ENCODE measurements around the gene AMH. TPM values are rescaled to one million over a fixed set of nuclear protein-coding genes. Genes with fewer than 3 reads are reported as not detected.

AMH gene
- total and polyA plus RNA-seq, 2 experiments from 2014 or later, result 1.9 to 6.8 TPM

- Mint-ChIP-seq H3K4me1 (peaks cover 7% of the 10 kb centered on the region), H3K27ac (no peak overlapping the region), H3K4me3 (no peak overlapping the region), H3K36me3 (ENCODE audit: low read depth) (peaks cover 47% of the 10 kb centered on the region), H3K27me3 (ENCODE audit: insufficient read depth, low read depth, poor library complexity) (peaks cover 10% of the 10 kb centered on the region), H3K9me3 (no peaks in the 10 kb centered on the region)
- no peak for DNase-seq (ENCODE audit: low spot score)
- Histone ChIP-seq H3K4me2 (no peak overlapping the region), H3K79me2 (replicated peaks; ENCODE audit: insufficient read depth) (peaks cover 27% of the 10 kb centered on the region), H3K27ac (ENCODE audit: low read depth) (no peak overlapping the region), H3K27me3 (ENCODE audit: insufficient read depth) (no peaks in the 10 kb centered on the region), H3K4me1 (ENCODE audit: insufficient read depth) (no peaks in the 10 kb centered on the region; the same call in 1 of the 2 replicates), H4K20me1 (replicated peaks; ENCODE audit: insufficient read depth) (peaks cover 18% of the 10 kb centered on the region), H3K9me2 (ENCODE audit: insufficient read depth) (no peaks in the 10 kb centered on the region), H3F3A (replicated peaks; ENCODE audit: low read depth) (no peaks in the 10 kb centered on the region), H3K4me3 (no peak overlapping the region), H2AFZ (no peak overlapping the region), H3K36me3 (ENCODE audit: insufficient read depth) (peaks cover 13% of the 10 kb centered on the region)
- no peak for ATAC-seq
- no peak for TF ChIP-seq ZNF331 (CRISPR knock-in tag; IDR thresholded peaks at IDR 0.05; ENCODE audit: low read depth)
- TF ChIP-seq ZNF114 (CRISPR knock-in tag; IDR thresholded peaks at IDR 0.05), result no peak
- no peak for TF ChIP-seq ZNF462 (CRISPR knock-in tag; IDR thresholded peaks at IDR 0.05)
- TF ChIP-seq EZH2phosphoT487 (IDR thresholded peaks at IDR 0.05; ENCODE audit: unreplicated experiment), result no peak
- TF ChIP-seq, protein P1, sequence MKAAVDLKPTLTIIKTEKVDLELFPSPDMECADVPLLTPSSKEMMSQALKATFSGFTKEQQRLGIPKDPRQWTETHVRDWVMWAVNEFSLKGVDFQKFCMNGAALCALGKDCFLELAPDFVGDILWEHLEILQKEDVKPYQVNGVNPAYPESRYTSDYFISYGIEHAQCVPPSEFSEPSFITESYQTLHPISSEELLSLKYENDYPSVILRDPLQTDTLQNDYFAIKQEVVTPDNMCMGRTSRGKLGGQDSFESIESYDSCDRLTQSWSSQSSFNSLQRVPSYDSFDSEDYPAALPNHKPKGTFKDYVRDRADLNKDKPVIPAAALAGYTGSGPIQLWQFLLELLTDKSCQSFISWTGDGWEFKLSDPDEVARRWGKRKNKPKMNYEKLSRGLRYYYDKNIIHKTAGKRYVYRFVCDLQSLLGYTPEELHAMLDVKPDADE (IDR thresholded peaks at IDR 0.05), result no peak
- no peak for TF ChIP-seq POLR2AphosphoS5 (IDR thresholded peaks at IDR 0.05; ENCODE audit: low read depth)
- no peak for TF ChIP-seq JUNB (IDR thresholded peaks at IDR 0.05; ENCODE audit: unreplicated experiment)
- TF ChIP-seq EZH2 (IDR thresholded peaks at IDR 0.05; ENCODE audit: low read depth, unreplicated experiment), result no peak
- TF ChIP-seq REST (IDR thresholded peaks at IDR 0.05; ENCODE audit: unreplicated experiment), result no peak
- TF ChIP-seq, protein P2, sequence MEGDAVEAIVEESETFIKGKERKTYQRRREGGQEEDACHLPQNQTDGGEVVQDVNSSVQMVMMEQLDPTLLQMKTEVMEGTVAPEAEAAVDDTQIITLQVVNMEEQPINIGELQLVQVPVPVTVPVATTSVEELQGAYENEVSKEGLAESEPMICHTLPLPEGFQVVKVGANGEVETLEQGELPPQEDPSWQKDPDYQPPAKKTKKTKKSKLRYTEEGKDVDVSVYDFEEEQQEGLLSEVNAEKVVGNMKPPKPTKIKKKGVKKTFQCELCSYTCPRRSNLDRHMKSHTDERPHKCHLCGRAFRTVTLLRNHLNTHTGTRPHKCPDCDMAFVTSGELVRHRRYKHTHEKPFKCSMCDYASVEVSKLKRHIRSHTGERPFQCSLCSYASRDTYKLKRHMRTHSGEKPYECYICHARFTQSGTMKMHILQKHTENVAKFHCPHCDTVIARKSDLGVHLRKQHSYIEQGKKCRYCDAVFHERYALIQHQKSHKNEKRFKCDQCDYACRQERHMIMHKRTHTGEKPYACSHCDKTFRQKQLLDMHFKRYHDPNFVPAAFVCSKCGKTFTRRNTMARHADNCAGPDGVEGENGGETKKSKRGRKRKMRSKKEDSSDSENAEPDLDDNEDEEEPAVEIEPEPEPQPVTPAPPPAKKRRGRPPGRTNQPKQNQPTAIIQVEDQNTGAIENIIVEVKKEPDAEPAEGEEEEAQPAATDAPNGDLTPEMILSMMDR (conservative IDR thresholded peaks at IDR 0.05; ENCODE audit: low read depth in 2 of 2), result no peak
- TF ChIP-seq CREB1 (CRISPR knock-in tag; IDR thresholded peaks at IDR 0.05; ENCODE audit: low read depth), result no peak
- no peak for TF ChIP-seq NANOG (IDR thresholded peaks at IDR 0.05; ENCODE audit: borderline replicate concordance)
- TF ChIP-seq STAT1 (IDR thresholded peaks at IDR 0.05; ENCODE audit: unreplicated experiment), result no peak
These were observed 3.0 kb upstream of the AMH start for GRCh38 chr19:2246014-2246620.

Measured in GM23338 (cell line).